ENCODE measurements around the gene LRWD1. TPM values are rescaled to one million over a fixed set of nuclear protein-coding genes. Genes with fewer than 3 reads are reported as not detected.
"Not testable (repeated sequence)": the region's sequence is repeated elsewhere in the genome, so short reads cannot be mapped to it uniquely, and the experiment has no call there.

LRWD1 gene
- total RNA-seq, 1 donor from 2014 or later: 12.9 TPM

GRCh38 chr7:102498321-102498720 lies 33.5 kb downstream of the LRWD1 start:
- DNase-seq: not testable (repeated sequence)

GRCh38 chr7:102503141-102503540 lies 38.4 kb downstream of the LRWD1 start:
- not testable (repeated sequence) for DNase-seq

GRCh38 chr7:102505298-102506185 lies 40.8 kb downstream of the LRWD1 start:
- not testable (repeated sequence) for DNase-seq

- not testable (repeated sequence) for DNase-seq
Measured at GRCh38 chr7:102507410-102508088, 42.8 kb downstream of the LRWD1 start.

GRCh38 chr7:102510575-102510974 lies 45.8 kb downstream of the LRWD1 start:
- DNase-seq: not testable (repeated sequence)

- not testable (repeated sequence) for DNase-seq
Measured at GRCh38 chr7:102511860-102512522, 47.2 kb downstream of the LRWD1 start.

GRCh38 chr7:102512642-102513221 lies 47.9 kb downstream of the LRWD1 start:
- not testable (repeated sequence) for DNase-seq

GRCh38 chr7:102514881-102515721 lies 50.3 kb downstream of the LRWD1 start:
- DNase-seq: not testable (repeated sequence)

GRCh38 chr7:102515889-102516288 lies 51.1 kb downstream of the LRWD1 start:
- DNase-seq: not testable (repeated sequence)

GRCh38 chr7:102516951-102517350 lies 52.2 kb downstream of the LRWD1 start:
- DNase-seq: not testable (repeated sequence)

- DNase-seq: not testable (repeated sequence)
Measured at GRCh38 chr7:102517550-102518147, 52.9 kb downstream of the LRWD1 start, which contains the start of gene RASA4B. TSS of gene RASA4B (minus strand) at chr7:102517777. CDS start at chr7:102517710, 67 bp downstream.

- DNase-seq: not testable (repeated sequence)
Measured at GRCh38 chr7:102520797-102521196, 56.0 kb downstream of the LRWD1 start.

Other genes starting within 250 kb of the LRWD1 start
- 15.9 TPM for gene SH2B2, start 178.1 kb upstream of the LRWD1 start, total RNA-seq
- gene SPDYE6, start 108.5 kb upstream of the LRWD1 start, total RNA-seq: not detected
- gene PRKRIP1, start 68.6 kb upstream of the LRWD1 start, total RNA-seq: 35.2 TPM
- 19.8 TPM for gene ORAI2, start 31.4 kb upstream of the LRWD1 start, total RNA-seq
- gene ALKBH4, start 121 bp upstream of the LRWD1 start, total RNA-seq: 54.7 TPM
- gene POLR2J, start 13.9 kb downstream of the LRWD1 start, total RNA-seq: 9.5 TPM
- gene RASA4B, start 52.8 kb downstream of the LRWD1 start, total RNA-seq: 9.1 TPM
- 20.6 TPM for gene UPK3BL2, start 78.7 kb downstream of the LRWD1 start, total RNA-seq
- gene SPDYE2, start 86.2 kb downstream of the LRWD1 start, total RNA-seq: not detected
- gene POLR2J3, start 107.6 kb downstream of the LRWD1 start, total RNA-seq: 22.6 TPM
- gene RASA4, start 151.8 kb downstream of the LRWD1 start, total RNA-seq: 37.1 TPM
- 61.3 TPM for gene UPK3BL1, start 177.8 kb downstream of the LRWD1 start, total RNA-seq
- not detected for gene SPDYE2B, start 185.3 kb downstream of the LRWD1 start, total RNA-seq
- gene POLR2J2, start 206.7 kb downstream of the LRWD1 start, total RNA-seq: 6.9 TPM

Measured in tongue (tissue), 2 donors.